Measurements from ENCODE around the gene ADAM17.

The ADAM17 gene

GRCh38 chr2:9477914-9478313 lies 77.7 kb downstream of the ADAM17 start:
- TF ChIP-seq CTCF (IDR thresholded peaks at IDR 0.05; ENCODE audit: low read depth, low read length) = no peak
- no peaks in the 10 kb centered on the region; the same call in 1 of the 2 replicates for H3K4me1 ChIP-seq
- no peaks in the 10 kb centered on the region for H3K9me3 ChIP-seq
- H3K4me3 ChIP-seq (ENCODE audit: low read depth, low read length) = no peak overlapping the region
- H3K36me3 ChIP-seq = peaks cover 18% of the 10 kb centered on the region; the same call in 1 of the 2 replicates
- no peak for DNase-seq
- H3K27me3 ChIP-seq = no peaks in the 10 kb centered on the region

GRCh38 chr2:9474361-9475057 lies 81.1 kb downstream of the ADAM17 start, which contains the start of gene IAH1:
Gene IAH1 (plus strand): TSS chr2:9474551. CDS start chr2:9474567, 16 bp downstream.
- TF ChIP-seq CTCF (IDR thresholded peaks at IDR 0.05; ENCODE audit: low read depth, low read length) = no peak
- Histone ChIP-seq H3K4me3 (ENCODE audit: low read depth, low read length) (peak within 1 kb of the TSS; percentile 71), H3K27me3 (no peaks in the 10 kb centered on the region), H3K9me3 (no peaks in the 10 kb centered on the region), H3K4me1 (no peaks in the 10 kb centered on the region; the same call in 1 of the 2 replicates), H3K36me3 (peaks cover 18% of the 10 kb centered on the region)
- peak; percentile 59 for DNase-seq

GRCh38 chr2:9473985-9474360 lies 81.7 kb downstream of the ADAM17 start:
- Histone ChIP-seq H3K36me3 (peaks cover 23% of the 10 kb centered on the region), H3K4me1 (no peaks in the 10 kb centered on the region; the same call in 1 of the 2 replicates), H3K27me3 (no peaks in the 10 kb centered on the region), H3K9me3 (no peaks in the 10 kb centered on the region), H3K4me3 (ENCODE audit: low read depth, low read length) (peak overlapping the region; percentile 71; the same call in 1 of the 2 replicates)
- no peak for TF ChIP-seq CTCF (IDR thresholded peaks at IDR 0.05; ENCODE audit: low read depth, low read length)
- DNase-seq = no peak

GRCh38 chr2:9473308-9473984 lies 82.2 kb downstream of the ADAM17 start:
- DNase-seq = no peak
- TF ChIP-seq CTCF (IDR thresholded peaks at IDR 0.05; ENCODE audit: low read depth, low read length) = no peak
- Histone ChIP-seq H3K4me3 (ENCODE audit: low read depth, low read length) (no peak overlapping the region), H3K4me1 (no peaks in the 10 kb centered on the region; the same call in 1 of the 2 replicates), H3K9me3 (no peaks in the 10 kb centered on the region), H3K27me3 (no peaks in the 10 kb centered on the region), H3K36me3 (peaks cover 24% of the 10 kb centered on the region)

GRCh38 chr2:9472511-9472910 lies 83.1 kb downstream of the ADAM17 start:
- Histone ChIP-seq H3K4me3 (ENCODE audit: low read depth, low read length) (no peak overlapping the region), H3K9me3 (no peaks in the 10 kb centered on the region), H3K27me3 (no peaks in the 10 kb centered on the region), H3K36me3 (peaks cover 27% of the 10 kb centered on the region), H3K4me1 (no peaks in the 10 kb centered on the region; the same call in 1 of the 2 replicates)
- no peak for TF ChIP-seq CTCF (IDR thresholded peaks at IDR 0.05; ENCODE audit: low read depth, low read length)
- no peak for DNase-seq

- H3K4me3 ChIP-seq (ENCODE audit: low read depth, low read length) = no peak overlapping the region
- TF ChIP-seq CTCF (IDR thresholded peaks at IDR 0.05; ENCODE audit: low read depth, low read length) = no peak
- no peaks in the 10 kb centered on the region; the same call in 1 of the 2 replicates for H3K4me1 ChIP-seq
- peaks cover 29% of the 10 kb centered on the region for H3K36me3 ChIP-seq
- DNase-seq = no peak
- H3K9me3 ChIP-seq = no peaks in the 10 kb centered on the region
- H3K27me3 ChIP-seq = no peaks in the 10 kb centered on the region
Observed at GRCh38 chr2:9471206-9471605, 84.4 kb downstream of the ADAM17 start.
